Measurements from ENCODE around the gene ALKBH5.

ALKBH5 gene

GRCh38 chr17:18183334-18184142, at the start of gene ALKBH5:
TSS of gene ALKBH5 (plus strand) at chr17:18183828. CDS start at chr17:18184244, 416 bp downstream.
- DNase-seq: peak; percentile 99

GRCh38 chr17:18136357-18136756, 47.3 kb upstream of the ALKBH5 start:
- DNase-seq: no peak

GRCh38 chr17:18138065-18138749, 45.4 kb upstream of the ALKBH5 start:
- no peak for DNase-seq

- DNase-seq: no peak
These were observed 44.5 kb upstream of the ALKBH5 start for GRCh38 chr17:18139092-18139491.

GRCh38 chr17:18139498-18139897, 44.1 kb upstream of the ALKBH5 start:
- DNase-seq: no peak

GRCh38 chr17:18139949-18140348, 43.7 kb upstream of the ALKBH5 start:
- no peak for DNase-seq

GRCh38 chr17:18140648-18141047, 43.0 kb upstream of the ALKBH5 start:
- DNase-seq: no peak

- peak; percentile 66 for DNase-seq
These were observed 42.3 kb upstream of the ALKBH5 start for GRCh38 chr17:18141210-18141803.

- no peak for DNase-seq
These were observed 41.2 kb upstream of the ALKBH5 start for GRCh38 chr17:18142417-18142816.

- DNase-seq: no peak
These were observed 40.3 kb upstream of the ALKBH5 start for GRCh38 chr17:18143044-18143936.

GRCh38 chr17:18144261-18144660, 39.4 kb upstream of the ALKBH5 start:
- no peak for DNase-seq

- no peak for DNase-seq
These were observed 38.8 kb upstream of the ALKBH5 start for GRCh38 chr17:18144855-18145254.

- no peak for DNase-seq
These were observed 37.8 kb upstream of the ALKBH5 start for GRCh38 chr17:18145811-18146210.

GRCh38 chr17:18146259-18146658, 37.4 kb upstream of the ALKBH5 start:
- no peak for DNase-seq

- no peak for DNase-seq
These were observed 36.6 kb upstream of the ALKBH5 start for GRCh38 chr17:18146980-18147379.

GRCh38 chr17:18148586-18148985, 35.0 kb upstream of the ALKBH5 start:
- DNase-seq: no peak

GRCh38 chr17:18151290-18151689, 32.3 kb upstream of the ALKBH5 start:
- DNase-seq: no peak

GRCh38 chr17:18155179-18155578, 28.4 kb upstream of the ALKBH5 start:
- no peak for DNase-seq

- DNase-seq: no peak
These were observed 27.3 kb upstream of the ALKBH5 start for GRCh38 chr17:18156171-18156975.

- no peak for DNase-seq
These were observed 26.7 kb upstream of the ALKBH5 start for GRCh38 chr17:18156976-18157280.

- DNase-seq: no peak
These were observed 26.2 kb upstream of the ALKBH5 start for GRCh38 chr17:18157354-18157985.

Data from activated CD4-positive, alpha-beta T cell treated with anti-CD3 and anti-CD28 coated beads, Interleukin-2, amount 50 U/mL, for 16 hours (primary cell).